DMS79 treated with DMSO at 0.1 percent for 48 hours (cell line): Measurements from ENCODE around the gene CHST15.
A peak's percentile ranks its signal among the peaks of the same experiment; 100 is the strongest.

Source experiments
- DNase-seq: peaks from one replicate; lab custom pipeline; 2025; lab: John Stamatoyannopoulos, UW

CHST15 gene

GRCh38 chr10:123997486-123998196, 95.8 kb downstream of the CHST15 start:
- no peak for DNase-seq

GRCh38 chr10:123997013-123997412, 96.4 kb downstream of the CHST15 start:
- no peak for DNase-seq

GRCh38 chr10:123996302-123996701, 97.1 kb downstream of the CHST15 start:
- DNase-seq, result no peak

GRCh38 chr10:123995461-123996131, 97.8 kb downstream of the CHST15 start:
- no peak for DNase-seq

GRCh38 chr10:123995082-123995460, 98.3 kb downstream of the CHST15 start:
- no peak for DNase-seq

GRCh38 chr10:123994417-123995081, 98.8 kb downstream of the CHST15 start:
- peak; percentile 15 for DNase-seq

GRCh38 chr10:123993534-123994416, 99.6 kb downstream of the CHST15 start:
- DNase-seq, result no peak

- no peak for DNase-seq
Measured at GRCh38 chr10:123991611-123992570, 101.5 kb downstream of the CHST15 start.

- DNase-seq, result no peak
Measured at GRCh38 chr10:123990889-123991288, 102.5 kb downstream of the CHST15 start.

- no peak for DNase-seq
Measured at GRCh38 chr10:123988694-123989093, 104.7 kb downstream of the CHST15 start.

GRCh38 chr10:123986736-123987135, 106.7 kb downstream of the CHST15 start:
- DNase-seq, result no peak

- DNase-seq, result no peak
Measured at GRCh38 chr10:123974406-123974805, 119.0 kb downstream of the CHST15 start.

GRCh38 chr10:123972481-123973401, 120.7 kb downstream of the CHST15 start:
- DNase-seq, result no peak

- no peak for DNase-seq
Measured at GRCh38 chr10:123970927-123971286, 122.5 kb downstream of the CHST15 start.

GRCh38 chr10:123970207-123970926, 123.0 kb downstream of the CHST15 start:
- DNase-seq, result peak; percentile 11

GRCh38 chr10:123967626-123968243, 125.7 kb downstream of the CHST15 start:
- peak; percentile 37 for DNase-seq

GRCh38 chr10:123966896-123967231, 126.5 kb downstream of the CHST15 start:
- no peak for DNase-seq

- DNase-seq, result no peak
Measured at GRCh38 chr10:123965973-123966895, 127.2 kb downstream of the CHST15 start.
